Cardiac muscle cell (in vitro differentiated cells and primary cell): Measurements from ENCODE around the gene CITED1. TPM values are rescaled to one million over a fixed set of nuclear protein-coding genes. Genes with fewer than 3 reads are reported as not detected.

Source experiments
- DNase-seq, 2 donors: peaks; one replicate each; pipeline versions ENCODE4 v3.0.0 to v3.0.0-alpha.2; 2010 to 2017; ENCODE audit warnings: low read depth in 1 of 2, low spot score in 1 of 2
- H3K27ac ChIP-seq: fragments of 200-600 bp; sonication (generic); 2 replicates; pipeline ENCODE4 v1.5.1; 2016
- H3K27me3 ChIP-seq: fragments of 200-600 bp; sonication (generic); 2 replicates; pipeline ENCODE4 v1.6.0; 2016; ENCODE audit warnings: control low read depth
- H3K36me3 ChIP-seq: fragments of 200-600 bp; sonication (generic); 2 replicates; pipeline ENCODE4 v1.5.1; 2016; ENCODE audit warnings: control low read depth
- H3K4me1 ChIP-seq: fragments of 200-600 bp; sonication (generic); 2 replicates; pipeline ENCODE4 v1.8.1; 2017; ENCODE audit warnings: low read depth, mild to moderate bottlenecking, mixed run types
- H3K4me3 ChIP-seq: fragments of 200-600 bp; sonication (generic); 2 replicates; pipeline ENCODE4 v1.5.1; 2016; ENCODE audit warnings: mild to moderate bottlenecking
- H3K9me3 ChIP-seq: fragments of 200-600 bp; sonication (generic); 2 replicates; pipeline ENCODE4 v1.5.1; 2017; ENCODE audit warnings: low read depth, mild to moderate bottlenecking, control low read depth
- polyA plus RNA-seq: library from polyadenylated mRNA; unstranded; fragments of >200 nt; fragmentation: Nextera tagmentation; extraction: Ambion mirVana; gene quantifications from 2 replicates; pipeline ENCODE4 v1.2.1, GENCODE V29; 2016
- total RNA-seq: library from RNA; depleted of rRNA; stranded (reverse); fragments of >200 nt; gene quantifications from 2 replicates; pipeline ENCODE4 v1.2.3, GENCODE V29; 2016
- TF ChIP-seq, protein P1 (sequence below): IDR thresholded peaks from 2 replicates; pipeline ENCODE4 v1.5.1; 2012; ENCODE audit warnings: low read depth, mild to moderate bottlenecking, low read length

The CITED1 gene
- total and polyA plus RNA-seq, 2 experiments from 2014 or later = 1.0 to 1.1 TPM

- TF ChIP-seq, protein P1, sequence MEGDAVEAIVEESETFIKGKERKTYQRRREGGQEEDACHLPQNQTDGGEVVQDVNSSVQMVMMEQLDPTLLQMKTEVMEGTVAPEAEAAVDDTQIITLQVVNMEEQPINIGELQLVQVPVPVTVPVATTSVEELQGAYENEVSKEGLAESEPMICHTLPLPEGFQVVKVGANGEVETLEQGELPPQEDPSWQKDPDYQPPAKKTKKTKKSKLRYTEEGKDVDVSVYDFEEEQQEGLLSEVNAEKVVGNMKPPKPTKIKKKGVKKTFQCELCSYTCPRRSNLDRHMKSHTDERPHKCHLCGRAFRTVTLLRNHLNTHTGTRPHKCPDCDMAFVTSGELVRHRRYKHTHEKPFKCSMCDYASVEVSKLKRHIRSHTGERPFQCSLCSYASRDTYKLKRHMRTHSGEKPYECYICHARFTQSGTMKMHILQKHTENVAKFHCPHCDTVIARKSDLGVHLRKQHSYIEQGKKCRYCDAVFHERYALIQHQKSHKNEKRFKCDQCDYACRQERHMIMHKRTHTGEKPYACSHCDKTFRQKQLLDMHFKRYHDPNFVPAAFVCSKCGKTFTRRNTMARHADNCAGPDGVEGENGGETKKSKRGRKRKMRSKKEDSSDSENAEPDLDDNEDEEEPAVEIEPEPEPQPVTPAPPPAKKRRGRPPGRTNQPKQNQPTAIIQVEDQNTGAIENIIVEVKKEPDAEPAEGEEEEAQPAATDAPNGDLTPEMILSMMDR = no peak
- H3K27me3 ChIP-seq = no peaks in the 10 kb centered on the region
- H3K36me3 ChIP-seq = peaks cover 12% of the 10 kb centered on the region
- no peaks in the 10 kb centered on the region for H3K9me3 ChIP-seq
- no peaks in the 10 kb centered on the region for H3K4me1 ChIP-seq
- H3K4me3 ChIP-seq = no peak overlapping the region
- peak in 1 of 2 donors; percentile 58 for DNase-seq
- H3K27ac ChIP-seq = no peak overlapping the region
These were observed 36.9 kb downstream of the CITED1 start for GRCh38 chrX:72268597-72269365.

DNA sequence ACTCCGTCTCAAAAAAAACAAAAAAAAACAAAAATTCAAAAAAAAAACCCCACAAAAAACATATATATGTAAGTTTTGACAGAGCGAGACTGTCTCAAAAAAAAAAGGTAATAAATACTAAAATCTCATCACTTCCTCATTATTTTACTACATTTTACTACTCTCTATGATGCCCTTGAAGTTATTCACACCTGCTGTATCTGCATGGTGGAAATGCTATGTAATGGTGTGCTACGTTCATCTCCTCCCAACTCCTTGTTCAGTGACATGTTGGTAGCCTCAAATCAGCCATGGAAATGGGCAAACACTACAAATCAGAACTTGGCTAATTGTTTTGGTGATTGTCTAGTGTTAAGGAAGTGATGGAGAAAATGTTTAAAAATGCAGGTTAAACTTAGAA lies 40.5 kb downstream of the CITED1 start:
- no peaks in the 10 kb centered on the region for H3K36me3 ChIP-seq
- no peaks in the 10 kb centered on the region for H3K27me3 ChIP-seq
- DNase-seq = no peak
- TF ChIP-seq, protein P1 = no peak
- H3K27ac ChIP-seq = no peak overlapping the region
- no peak overlapping the region for H3K4me3 ChIP-seq
- H3K9me3 ChIP-seq = no peaks in the 10 kb centered on the region
- H3K4me1 ChIP-seq = no peaks in the 10 kb centered on the region

- no peak for DNase-seq
- H3K4me1 ChIP-seq = no peaks in the 10 kb centered on the region
- H3K4me3 ChIP-seq = no peak overlapping the region
- H3K27me3 ChIP-seq = no peaks in the 10 kb centered on the region
- TF ChIP-seq, protein P1 = no peak
- no peak overlapping the region for H3K27ac ChIP-seq
- H3K9me3 ChIP-seq = no peaks in the 10 kb centered on the region
- H3K36me3 ChIP-seq = no peaks in the 10 kb centered on the region
These were observed 43.6 kb downstream of the CITED1 start for GRCh38 chrX:72262077-72262476.

- no peak overlapping the region for H3K27ac ChIP-seq
- H3K4me3 ChIP-seq = no peak overlapping the region
- TF ChIP-seq, protein P1 = no peak
- no peaks in the 10 kb centered on the region for H3K27me3 ChIP-seq
- no peaks in the 10 kb centered on the region for H3K9me3 ChIP-seq
- no peaks in the 10 kb centered on the region for H3K36me3 ChIP-seq
- no peaks in the 10 kb centered on the region for H3K4me1 ChIP-seq
- no peak for DNase-seq
These were observed 45.3 kb downstream of the CITED1 start for GRCh38 chrX:72260448-72260847.

- H3K27me3 ChIP-seq = no peaks in the 10 kb centered on the region
- H3K27ac ChIP-seq = no peak overlapping the region
- TF ChIP-seq, protein P1 = no peak
- no peak overlapping the region for H3K4me3 ChIP-seq
- H3K36me3 ChIP-seq = no peaks in the 10 kb centered on the region
- peak in 1 of 2 donors; percentile 77 for DNase-seq
- no peaks in the 10 kb centered on the region for H3K9me3 ChIP-seq
- H3K4me1 ChIP-seq = no peaks in the 10 kb centered on the region
These were observed 47.5 kb downstream of the CITED1 start for GRCh38 chrX:72258174-72258573.
